SK-N-MC (cell line): ENCODE measurements around the gene NLGN3.

Experiments
- EZH2 ChIP-seq: fragments of 200-600 bp; sonication (generic); IDR thresholded peaks from one replicate; pipeline ENCODE4 v1.6.1; 2017; ENCODE audit warnings: antibody characterized with exemption
- POLR2AphosphoS5 ChIP-seq: IDR thresholded peaks from 2 replicates; pipeline ENCODE4 v1.6.1; 2012; ENCODE audit warnings: mild to moderate bottlenecking, low read depth, low read length, borderline replicate concordance

DNA sequence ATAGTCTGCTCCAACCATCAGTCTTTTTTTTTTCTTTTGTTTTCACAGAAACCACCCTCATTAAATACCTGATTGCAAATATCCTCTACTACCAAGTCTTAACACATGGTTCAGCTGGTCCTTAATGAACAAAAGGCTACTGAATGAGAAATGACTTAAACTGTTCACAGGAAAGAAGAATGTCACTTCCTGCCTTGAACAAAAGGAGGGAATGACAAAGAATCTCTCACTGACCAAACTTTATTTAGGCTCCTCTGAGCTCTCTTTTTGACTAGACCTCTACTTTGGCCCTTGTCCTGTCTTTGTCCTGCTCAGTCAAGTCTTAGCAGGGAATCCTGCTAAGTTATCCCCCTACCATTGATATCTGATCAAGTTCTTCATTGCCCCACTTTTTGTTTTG is 46.6 kb downstream of the NLGN3 start:
- no peak for TF ChIP-seq EZH2
- TF ChIP-seq POLR2AphosphoS5 = no peak
